GM12878 (cell line): Measurements from ENCODE around the gene DNAJB2. TPM values are rescaled to one million over a fixed set of nuclear protein-coding genes. Genes with fewer than 3 reads are reported as not detected.

Experiments
- ATAC-seq: fragments of 200-7000 bp; cut with Tn5 transposase; 3 replicates; pipeline ENCODE4 v1.9.1; 2020; ENCODE audit warnings: mild to moderate bottlenecking, moderate library complexity
- BruUV-seq: library from RNA; stranded (reverse); fragments of 400-500 nt; replicated peaks from 2 replicates; lab custom pipeline; 2021; lab: Mats Ljungman, UMichigan
- CTCF ChIA-PET: fragments of 300-600 bp; sonication (Branson Sonifier 250); formaldehyde crosslinking; extraction: SDS; loops from one replicate; lab custom pipeline; 2021; ENCODE audit warnings: inconsistent platforms; lab: Yijun Ruan, JAX
- POLR2A ChIA-PET: fragments of 350-600 bp; formaldehyde crosslinking; extraction: SDS; loops from one replicate; lab custom pipeline; 2021; ENCODE audit warnings: inconsistent platforms; lab: Charles Lee
- RAD21 ChIA-PET: fragments of 300-600 bp; sonication (Branson Sonifier 250); formaldehyde crosslinking; loops from one replicate; lab custom pipeline; 2023; ENCODE audit warnings: antibody characterized with exemption; ENCODE audit not compliant: unreplicated experiment; lab: Charles Lee
- SMC1A ChIA-PET: fragments of 300-600 bp; sonication (Branson Sonifier 250); formaldehyde crosslinking; loops from one replicate; lab custom pipeline; 2023; ENCODE audit not compliant: unreplicated experiment, uncharacterized antibody; lab: Charles Lee
- DNase-seq: peaks from one replicate; pipeline ENCODE4 v3.0.0-alpha.2; 2011; ENCODE audit warnings: low read depth, low spot score
- FAIRE-seq: peaks from 3 replicates; lab custom pipeline; 2011; peaks lifted over from hg19 to GRCh38; lab: Jason Lieb, UNC
- H2AFZ ChIP-seq: 2 replicates; pipeline ENCODE4 v1.6.0; 2011; ENCODE audit warnings: low read depth, low read length, control low read depth; ENCODE audit not compliant: control insufficient read depth
- H3K27ac ChIP-seq: 2 replicates; pipeline ENCODE4 v1.5.1; 2011; ENCODE audit warnings: control low read depth; ENCODE audit not compliant: control insufficient read depth, insufficient read depth
- H3K27me3 ChIP-seq, 2 experiments: replicated peaks in 1 of 2; 2 replicates each; pipeline versions ENCODE4 v1.6.0 to v1.6.1; 2011; ENCODE audit warnings: low read length in 1 of 2; ENCODE audit not compliant: control insufficient read depth in 2 of 2, insufficient read depth in 2 of 2
- H3K36me3 ChIP-seq, 2 experiments: 2 replicates each; pipeline ENCODE4 v1.5.1; 2011; ENCODE audit warnings: low read length in 1 of 2; ENCODE audit not compliant: control insufficient read depth in 2 of 2, insufficient read depth in 2 of 2
- H3K4me1 ChIP-seq: 2 replicates; pipeline ENCODE4 v1.6.1; 2011; ENCODE audit warnings: mild to moderate bottlenecking, low read length, moderate library complexity, mixed read lengths; ENCODE audit not compliant: control insufficient read depth, insufficient read depth
- H3K4me2 ChIP-seq: 2 replicates; pipeline ENCODE4 v1.6.0; 2011; ENCODE audit warnings: control low read depth; ENCODE audit not compliant: control insufficient read depth, insufficient read depth
- H3K4me3 ChIP-seq: fragments of 200-600 bp; sonication (generic); 2 replicates; pipeline ENCODE4 v1.5.1; 2016
- H3K79me2 ChIP-seq: 2 replicates; pipeline ENCODE4 v1.6.0; 2011; ENCODE audit warnings: low read length; ENCODE audit not compliant: control insufficient read depth, insufficient read depth
- H3K9ac ChIP-seq: 2 replicates; pipeline ENCODE4 v1.8.0; 2011; ENCODE audit warnings: low read length, control low read depth, mixed read lengths; ENCODE audit not compliant: control insufficient read depth, insufficient read depth
- H3K9me3 ChIP-seq: replicated peaks from 3 replicates; pipeline ENCODE4 v1.5.1; 2011; ENCODE audit warnings: mild to moderate bottlenecking, low read length; ENCODE audit not compliant: control insufficient read depth, insufficient read depth
- H4K20me1 ChIP-seq: 2 replicates; pipeline ENCODE4 v1.6.0; 2011; ENCODE audit not compliant: control insufficient read depth, insufficient read depth
- NFXL1 ChIP-seq: fragments of 450-650 bp; IDR thresholded peaks from 2 replicates; pipeline ENCODE4 v1.6.1; 2017; ENCODE audit warnings: antibody characterized with exemption, mild to moderate bottlenecking, borderline replicate concordance
- SMARCA5 ChIP-seq: fragments of 450-650 bp; IDR thresholded peaks from 2 replicates; pipeline ENCODE4 v1.6.1; 2017; ENCODE audit warnings: mild to moderate bottlenecking
- ZNF274 ChIP-seq: IDR thresholded peaks from one replicate; pipeline ENCODE4 v1.8.0; 2011; ENCODE audit not compliant: insufficient read length, insufficient read depth
- WGBS: methylation state at CpG from one replicate; pipeline ENCODE4 v1.1.6; 2016; ENCODE audit warnings: low lambda C conversion rate; ENCODE audit not compliant: insufficient replicate concordance, insufficient coverage; ENCODE audit errors: missing lambda C conversion rate; 5-methylcytosine and 5-hydroxymethylcytosine counted together
- in situ Hi-C: fragments of 300-500 bp; cut with MboI; formaldehyde crosslinking; loops from 9 replicates; pipeline ENCODE4 v1.14.3; 2018; ENCODE audit warnings: mixed read lengths
- intact Hi-C: fragments of 100-400 bp; cut with micrococcal nuclease; formaldehyde crosslinking; loops from one replicate; pipeline ENCODE4 v1.14.2; 2022; ENCODE audit not compliant: unreplicated experiment
- polyA plus RNA-seq, 11 experiments: library from polyadenylated mRNA; depleted of rRNA in 4 of 11; unstranded in 6 of 11; stranded (reverse) in 5 of 11; fragments of >200 nt; fragmentation: Nextera tagmentation in 4 of 11; fragmentation: Illumina TruSeq in 1 of 11; extraction: Ambion mirVana in 4 of 11; extraction: Trizol in 1 of 11; gene quantifications; 1 replicate in 1 of 11; 2 replicates in 10 of 11; pipeline versions ENCODE4 v1.2.1 to v1.2.3, GENCODE V29; 2011 to 2016; ENCODE audit warnings: inconsistent platforms in 2 of 11, missing spikeins in 2 of 11, low read depth in 1 of 11
- total RNA-seq, 4 experiments: library from RNA; depleted of rRNA in 3 of 4; stranded (reverse); fragments of >200 nt in 3 of 4; fragmentation: Illumina TruSeq in 1 of 4; extraction: Trizol in 1 of 4; gene quantifications; 2 replicates each; pipeline versions ENCODE4 v1.2.1 to v1.2.3, GENCODE V29; 2013 to 2021
- TF ChIP-seq, protein P1 (sequence below): IDR thresholded peaks from 2 replicates; pipeline ENCODE4 v1.6.1; 2011; ENCODE audit warnings: borderline replicate concordance, low read depth, mild to moderate bottlenecking, moderate library complexity, mixed read lengths, low read length; ENCODE audit not compliant: insufficient read depth; ENCODE audit errors: extremely low read length
- TF ChIP-seq, protein P2 (sequence below): IDR thresholded peaks from 2 replicates; pipeline ENCODE4 v1.6.1; 2011; ENCODE audit warnings: low read depth, mild to moderate bottlenecking, low read length, moderate library complexity, borderline replicate concordance; ENCODE audit errors: extremely low read depth
- TF ChIP-seq, protein P3 (sequence below): fragments of 450-650 bp; IDR thresholded peaks from 2 replicates; pipeline ENCODE4 v1.6.1; 2017; ENCODE audit warnings: antibody characterized with exemption, mild to moderate bottlenecking, moderate library complexity

Gene DNAJB2
- total and polyA plus RNA-seq, 10 of the 15 experiments (the other 5 are each of a cell fraction or from before 2014, with no cell fraction given): 0.26 to 36.5 (median 12.5) TPM

DNA sequence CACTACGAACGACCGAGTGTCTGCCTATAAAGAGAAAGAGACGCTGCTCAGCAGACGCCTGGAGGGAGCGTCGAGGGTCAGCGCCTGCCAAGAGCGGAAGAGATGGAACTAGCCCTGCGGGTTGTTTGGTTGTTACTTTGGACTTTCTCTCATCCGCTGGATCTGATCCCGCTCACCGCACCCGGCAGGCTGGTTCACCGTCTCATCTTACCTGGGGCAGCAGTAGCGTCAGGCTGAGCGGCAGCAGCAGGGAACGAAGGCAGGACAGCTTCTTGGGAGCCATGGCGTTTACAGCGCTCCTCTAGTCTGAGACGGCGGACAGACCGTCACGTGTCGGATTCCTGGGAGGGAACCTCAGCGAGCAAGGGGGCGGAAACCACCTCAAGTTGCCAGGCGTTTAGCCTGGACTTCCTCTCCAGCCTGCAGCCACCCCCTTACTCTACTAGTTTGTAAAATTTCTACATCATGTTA lies 35.8 kb upstream of the DNAJB2 start:
- BruUV-seq: no TSS peak
- CTCF ChIA-PET: interaction anchor here (1.0 to 3.4 kb wide), 2 partner anchors 10 to 51 kb away, joined by 3 to 27 read pairs; partner anchors contain the start of gene TUBA4B
- Histone ChIP-seq H3K4me1 (peaks cover 28% of the 10 kb centered on the region), H3K9ac (no peak overlapping the region), H3K4me3 (no peak overlapping the region), H3K4me2 (no peak overlapping the region), H3K9me3 (no peaks in the 10 kb centered on the region), H3K36me3 (peaks cover 3 to 10% of the 10 kb centered on the region in 2 experiments; a peak in 3 of 4 replicates), H3K27me3 (no peaks in the 10 kb centered on the region), H4K20me1 (no peaks in the 10 kb centered on the region), H2AFZ (no peak overlapping the region), H3K79me2 (peaks cover 16% of the 10 kb centered on the region), H3K27ac (no peak overlapping the region)
- in situ Hi-C loops (no loop called here), intact Hi-C loops (no loop called here)
- no peak for TF ChIP-seq ZNF274
- TF ChIP-seq, protein P1, sequence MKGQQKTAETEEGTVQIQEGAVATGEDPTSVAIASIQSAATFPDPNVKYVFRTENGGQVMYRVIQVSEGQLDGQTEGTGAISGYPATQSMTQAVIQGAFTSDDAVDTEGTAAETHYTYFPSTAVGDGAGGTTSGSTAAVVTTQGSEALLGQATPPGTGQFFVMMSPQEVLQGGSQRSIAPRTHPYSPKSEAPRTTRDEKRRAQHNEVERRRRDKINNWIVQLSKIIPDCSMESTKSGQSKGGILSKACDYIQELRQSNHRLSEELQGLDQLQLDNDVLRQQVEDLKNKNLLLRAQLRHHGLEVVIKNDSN: peak; percentile 9
- POLR2A ChIA-PET: interaction anchor here (3.0 kb wide), 1 partner anchor 67 kb away, joined by 17 read pairs; the partner anchor contains the start of gene CNPPD1
- DNase-seq: no peak
- no peak for ATAC-seq
- no peak for FAIRE-seq
- 72% methylated on average over 27 of the region's 28 CpGs for WGBS
- RAD21 ChIA-PET: no interaction called here
- SMC1A ChIA-PET: interaction anchor here (1.2 kb wide), 1 partner anchor 11 kb away, joined by 3 read pairs; no protein-coding TSS in a partner anchor

DNA sequence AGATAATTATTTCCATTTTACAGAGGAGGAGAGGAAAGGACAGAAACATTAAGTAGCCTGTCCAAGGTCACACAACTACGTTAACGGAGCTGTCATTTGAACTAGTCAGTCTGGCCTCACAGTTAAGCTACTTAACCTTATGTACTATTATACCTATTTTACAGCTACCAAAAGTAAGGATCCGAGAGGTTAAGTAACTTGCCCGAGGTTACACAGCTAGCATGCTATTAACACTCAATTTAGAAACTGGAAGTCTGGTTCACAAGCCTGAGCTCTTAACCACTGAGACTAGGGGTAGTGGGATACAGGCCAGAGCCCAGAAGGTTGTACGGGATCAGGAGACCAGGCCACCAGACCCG lies 34.4 kb upstream of the DNAJB2 start:
- no TSS peak for BruUV-seq
- peaks cover 23% of the 10 kb centered on the region for H3K79me2 ChIP-seq
- POLR2A ChIA-PET: interaction anchor here (0.9 to 3.0 kb wide), 14 partner anchors 10 to 359 kb away, joined by 3 to 31 read pairs (median 10); partner anchors contain the start of genes ABCB6, ANKZF1, ATG9A and CNPPD1
- H3K4me1 ChIP-seq: peaks cover 38% of the 10 kb centered on the region
- peak overlapping the region; percentile 89 for H3K4me2 ChIP-seq
- TF ChIP-seq, protein P2, sequence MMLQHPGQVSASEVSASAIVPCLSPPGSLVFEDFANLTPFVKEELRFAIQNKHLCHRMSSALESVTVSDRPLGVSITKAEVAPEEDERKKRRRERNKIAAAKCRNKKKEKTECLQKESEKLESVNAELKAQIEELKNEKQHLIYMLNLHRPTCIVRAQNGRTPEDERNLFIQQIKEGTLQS: no peak
- TF ChIP-seq SMARCA5 (peak; percentile 66; the same call in 1 of the 2 replicates), NFXL1 (0 out of 2 replicates have a peak, but pooled peaks have one; percentile 56)
- TF ChIP-seq, protein P3, sequence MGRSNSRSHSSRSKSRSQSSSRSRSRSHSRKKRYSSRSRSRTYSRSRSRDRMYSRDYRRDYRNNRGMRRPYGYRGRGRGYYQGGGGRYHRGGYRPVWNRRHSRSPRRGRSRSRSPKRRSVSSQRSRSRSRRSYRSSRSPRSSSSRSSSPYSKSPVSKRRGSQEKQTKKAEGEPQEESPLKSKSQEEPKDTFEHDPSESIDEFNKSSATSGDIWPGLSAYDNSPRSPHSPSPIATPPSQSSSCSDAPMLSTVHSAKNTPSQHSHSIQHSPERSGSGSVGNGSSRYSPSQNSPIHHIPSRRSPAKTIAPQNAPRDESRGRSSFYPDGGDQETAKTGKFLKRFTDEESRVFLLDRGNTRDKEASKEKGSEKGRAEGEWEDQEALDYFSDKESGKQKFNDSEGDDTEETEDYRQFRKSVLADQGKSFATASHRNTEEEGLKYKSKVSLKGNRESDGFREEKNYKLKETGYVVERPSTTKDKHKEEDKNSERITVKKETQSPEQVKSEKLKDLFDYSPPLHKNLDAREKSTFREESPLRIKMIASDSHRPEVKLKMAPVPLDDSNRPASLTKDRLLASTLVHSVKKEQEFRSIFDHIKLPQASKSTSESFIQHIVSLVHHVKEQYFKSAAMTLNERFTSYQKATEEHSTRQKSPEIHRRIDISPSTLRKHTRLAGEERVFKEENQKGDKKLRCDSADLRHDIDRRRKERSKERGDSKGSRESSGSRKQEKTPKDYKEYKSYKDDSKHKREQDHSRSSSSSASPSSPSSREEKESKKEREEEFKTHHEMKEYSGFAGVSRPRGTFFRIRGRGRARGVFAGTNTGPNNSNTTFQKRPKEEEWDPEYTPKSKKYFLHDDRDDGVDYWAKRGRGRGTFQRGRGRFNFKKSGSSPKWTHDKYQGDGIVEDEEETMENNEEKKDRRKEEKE: no peak
- H3K4me3 ChIP-seq: peak overlapping the region; percentile 90
- CTCF ChIA-PET: interaction anchor here (0.9 to 3.4 kb wide), 12 partner anchors 9 to 88 kb away, joined by 3 to 40 read pairs (median 4); partner anchors contain the start of genes ANKZF1, ATG9A, DNAJB2 and TUBA4A
- in situ Hi-C loops (no loop called here), intact Hi-C loops (no loop called here)
- H3K9ac ChIP-seq: peak overlapping the region; percentile 77
- RAD21 ChIA-PET: interaction anchor here (1.1 to 2.3 kb wide), 9 partner anchors 9 to 74 kb away, joined by 4 to 20 read pairs (median 5); partner anchors contain the start of genes ANKZF1, ATG9A, DNAJB2 and TUBA4A
- 0 out of 2 replicates have a peak, but pooled peaks cover under 1% of the 10 kb centered on the region for H4K20me1 ChIP-seq
- no peaks in the 10 kb centered on the region for H3K9me3 ChIP-seq
- H3K27ac ChIP-seq: peak overlapping the region; percentile 70
- H2AFZ ChIP-seq: peak overlapping the region; percentile 87
- SMC1A ChIA-PET: interaction anchor here (0.8 to 2.5 kb wide), 14 partner anchors 10 to 71 kb away, joined by 3 to 16 read pairs (median 6); partner anchors contain the start of genes ABCB6, ANKZF1, ATG9A and CNPPD1
- 34% methylated on average over 6 of the region's 6 CpGs for WGBS
- no peak for DNase-seq
- H3K36me3 ChIP-seq: peaks cover 3 to 12% of the 10 kb centered on the region in 2 experiments
- FAIRE-seq: peak; percentile 31
- ATAC-seq: no peak
- no peaks in the 10 kb centered on the region for H3K27me3 ChIP-seq
